WTC11 (cell line): ENCODE data around the gene LDHB. TPM values are rescaled to one million over a fixed set of nuclear protein-coding genes. Genes with fewer than 3 reads are reported as not detected.

Experiments used
- AR ChIP-seq: fragments of 250-450 bp; sonication (Bioruptor Pico); IDR thresholded peaks from 2 replicates; pipeline ENCODE4 v1.9.0; 2021; ENCODE audit warnings: mild to moderate bottlenecking
- CREB1 ChIP-seq: sonication (generic); formaldehyde crosslinking; IDR thresholded peaks from 2 replicates; pipeline ENCODE4 v1.8.0; 2023; ENCODE audit warnings: mild to moderate bottlenecking, missing genetic modification reagents
- ELF4 ChIP-seq: sonication (generic); formaldehyde crosslinking; IDR thresholded peaks from 2 replicates; pipeline ENCODE4 v1.8.1; 2022; ENCODE audit warnings: low read depth, mild to moderate bottlenecking, moderate library complexity, missing genetic modification reagents
- ETV6 ChIP-seq: sonication (generic); formaldehyde crosslinking; IDR thresholded peaks from 2 replicates; pipeline ENCODE4 v1.8.1; 2022; ENCODE audit warnings: mild to moderate bottlenecking, missing genetic modification reagents
- GRHL2 ChIP-seq: fragments of 250-450 bp; sonication (Bioruptor Pico); IDR thresholded peaks from 2 replicates; pipeline ENCODE4 v1.8.0; 2022; ENCODE audit warnings: mild to moderate bottlenecking, moderate library complexity; ENCODE audit not compliant: insufficient replicate concordance, severe bottlenecking
- IRF2 ChIP-seq: sonication (generic); formaldehyde crosslinking; IDR thresholded peaks from 2 replicates; pipeline ENCODE4 v1.8.0; 2022; ENCODE audit warnings: low read depth, missing genetic modification reagents, borderline replicate concordance
- OVOL2 ChIP-seq: fragments of 250-450 bp; sonication (Bioruptor Pico); IDR thresholded peaks from 2 replicates; pipeline ENCODE4 v1.9.0; 2021; ENCODE audit warnings: mild to moderate bottlenecking, borderline replicate concordance
- PRRX2 ChIP-seq: fragments of 250-450 bp; sonication (Bioruptor Pico); IDR thresholded peaks from 2 replicates; pipeline ENCODE4 v1.8.0; 2021; ENCODE audit warnings: mild to moderate bottlenecking
- RELA ChIP-seq: sonication (generic); formaldehyde crosslinking; IDR thresholded peaks from 2 replicates; pipeline ENCODE4 v1.8.1; 2022; ENCODE audit warnings: missing genetic modification reagents, mild to moderate bottlenecking, borderline replicate concordance
- USF2 ChIP-seq: sonication (generic); formaldehyde crosslinking; IDR thresholded peaks from 2 replicates; pipeline ENCODE4 v1.8.1; 2023; ENCODE audit warnings: mild to moderate bottlenecking, missing genetic modification reagents, moderate library complexity
- ZNF423 ChIP-seq: fragments of 250-450 bp; sonication (Bioruptor Pico); IDR thresholded peaks from 2 replicates; pipeline ENCODE4 v2.1.2; 2022; ENCODE audit warnings: mild to moderate bottlenecking, moderate library complexity
- total RNA-seq: library from RNA; stranded (reverse); gene quantifications from 3 replicates; pipeline ENCODE4 v1.2.3, GENCODE V29; 2021
- TF ChIP-seq, protein P1 (sequence below): sonication (generic); formaldehyde crosslinking; IDR thresholded peaks from 2 replicates; pipeline ENCODE4 v1.8.0; 2023; ENCODE audit warnings: missing genetic modification reagents, mild to moderate bottlenecking, borderline replicate concordance
- TF ChIP-seq, protein P2 (sequence below): sonication (generic); formaldehyde crosslinking; IDR thresholded peaks from 2 replicates; pipeline ENCODE4 v1.8.1; 2023; ENCODE audit warnings: mild to moderate bottlenecking, missing genetic modification reagents
- TF ChIP-seq, protein P3 (sequence below): sonication (generic); formaldehyde crosslinking; IDR thresholded peaks from 2 replicates; pipeline ENCODE4 v1.8.1; 2022; ENCODE audit warnings: missing genetic modification reagents, borderline replicate concordance
- TF ChIP-seq, protein P4 (sequence below): sonication (generic); formaldehyde crosslinking; IDR thresholded peaks from 2 replicates; pipeline ENCODE4 v1.8.1; 2023; ENCODE audit warnings: mild to moderate bottlenecking, moderate library complexity, missing genetic modification reagents

LDHB gene
- total RNA-seq, 1 experiment from 2014 or later, result 1,504 TPM

DNA sequence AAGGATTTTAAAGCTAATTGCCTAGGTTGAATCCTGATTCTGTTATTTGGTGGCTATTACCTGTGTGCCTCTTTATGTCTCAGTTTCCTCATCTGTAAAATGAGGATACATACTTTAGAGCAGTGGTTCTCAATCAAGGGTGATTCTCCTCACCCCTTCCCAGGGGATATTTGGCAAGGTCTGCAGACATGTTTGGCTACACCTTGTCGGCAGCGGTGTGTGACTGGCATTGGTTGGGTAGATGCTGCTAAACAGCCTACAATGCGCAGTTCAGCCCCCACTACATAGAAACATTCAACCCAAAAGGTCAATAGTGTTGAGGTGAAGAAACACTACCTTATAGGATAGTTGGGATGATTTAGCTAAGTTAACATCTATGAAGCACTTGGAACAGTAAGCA lies 23.4 kb downstream of the LDHB start (continued):
- TF ChIP-seq ZNF423 (CRISPR knock-in tag) (no peak), RELA (CRISPR knock-in tag) (no peak), CREB1 (CRISPR knock-in tag) (no peak), USF2 (no peak), AR (CRISPR knock-in tag) (0 out of 2 replicates have a peak, but pooled peaks have one; percentile 13), ELF4 (no peak), GRHL2 (CRISPR knock-in tag) (no peak), ETV6 (CRISPR knock-in tag) (no peak), OVOL2 (CRISPR knock-in tag) (no peak), PRRX2 (CRISPR knock-in tag) (peak; percentile 78; the same call in 1 of the 2 replicates), IRF2 (CRISPR knock-in tag) (no peak)
- TF ChIP-seq, protein P1, sequence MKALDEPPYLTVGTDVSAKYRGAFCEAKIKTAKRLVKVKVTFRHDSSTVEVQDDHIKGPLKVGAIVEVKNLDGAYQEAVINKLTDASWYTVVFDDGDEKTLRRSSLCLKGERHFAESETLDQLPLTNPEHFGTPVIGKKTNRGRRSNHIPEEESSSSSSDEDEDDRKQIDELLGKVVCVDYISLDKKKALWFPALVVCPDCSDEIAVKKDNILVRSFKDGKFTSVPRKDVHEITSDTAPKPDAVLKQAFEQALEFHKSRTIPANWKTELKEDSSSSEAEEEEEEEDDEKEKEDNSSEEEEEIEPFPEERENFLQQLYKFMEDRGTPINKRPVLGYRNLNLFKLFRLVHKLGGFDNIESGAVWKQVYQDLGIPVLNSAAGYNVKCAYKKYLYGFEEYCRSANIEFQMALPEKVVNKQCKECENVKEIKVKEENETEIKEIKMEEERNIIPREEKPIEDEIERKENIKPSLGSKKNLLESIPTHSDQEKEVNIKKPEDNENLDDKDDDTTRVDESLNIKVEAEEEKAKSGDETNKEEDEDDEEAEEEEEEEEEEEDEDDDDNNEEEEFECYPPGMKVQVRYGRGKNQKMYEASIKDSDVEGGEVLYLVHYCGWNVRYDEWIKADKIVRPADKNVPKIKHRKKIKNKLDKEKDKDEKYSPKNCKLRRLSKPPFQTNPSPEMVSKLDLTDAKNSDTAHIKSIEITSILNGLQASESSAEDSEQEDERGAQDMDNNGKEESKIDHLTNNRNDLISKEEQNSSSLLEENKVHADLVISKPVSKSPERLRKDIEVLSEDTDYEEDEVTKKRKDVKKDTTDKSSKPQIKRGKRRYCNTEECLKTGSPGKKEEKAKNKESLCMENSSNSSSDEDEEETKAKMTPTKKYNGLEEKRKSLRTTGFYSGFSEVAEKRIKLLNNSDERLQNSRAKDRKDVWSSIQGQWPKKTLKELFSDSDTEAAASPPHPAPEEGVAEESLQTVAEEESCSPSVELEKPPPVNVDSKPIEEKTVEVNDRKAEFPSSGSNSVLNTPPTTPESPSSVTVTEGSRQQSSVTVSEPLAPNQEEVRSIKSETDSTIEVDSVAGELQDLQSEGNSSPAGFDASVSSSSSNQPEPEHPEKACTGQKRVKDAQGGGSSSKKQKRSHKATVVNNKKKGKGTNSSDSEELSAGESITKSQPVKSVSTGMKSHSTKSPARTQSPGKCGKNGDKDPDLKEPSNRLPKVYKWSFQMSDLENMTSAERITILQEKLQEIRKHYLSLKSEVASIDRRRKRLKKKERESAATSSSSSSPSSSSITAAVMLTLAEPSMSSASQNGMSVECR (CRISPR knock-in tag), result no peak
- TF ChIP-seq, protein P2, sequence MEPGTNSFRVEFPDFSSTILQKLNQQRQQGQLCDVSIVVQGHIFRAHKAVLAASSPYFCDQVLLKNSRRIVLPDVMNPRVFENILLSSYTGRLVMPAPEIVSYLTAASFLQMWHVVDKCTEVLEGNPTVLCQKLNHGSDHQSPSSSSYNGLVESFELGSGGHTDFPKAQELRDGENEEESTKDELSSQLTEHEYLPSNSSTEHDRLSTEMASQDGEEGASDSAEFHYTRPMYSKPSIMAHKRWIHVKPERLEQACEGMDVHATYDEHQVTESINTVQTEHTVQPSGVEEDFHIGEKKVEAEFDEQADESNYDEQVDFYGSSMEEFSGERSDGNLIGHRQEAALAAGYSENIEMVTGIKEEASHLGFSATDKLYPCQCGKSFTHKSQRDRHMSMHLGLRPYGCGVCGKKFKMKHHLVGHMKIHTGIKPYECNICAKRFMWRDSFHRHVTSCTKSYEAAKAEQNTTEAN (CRISPR knock-in tag), result no peak
- TF ChIP-seq, protein P3, sequence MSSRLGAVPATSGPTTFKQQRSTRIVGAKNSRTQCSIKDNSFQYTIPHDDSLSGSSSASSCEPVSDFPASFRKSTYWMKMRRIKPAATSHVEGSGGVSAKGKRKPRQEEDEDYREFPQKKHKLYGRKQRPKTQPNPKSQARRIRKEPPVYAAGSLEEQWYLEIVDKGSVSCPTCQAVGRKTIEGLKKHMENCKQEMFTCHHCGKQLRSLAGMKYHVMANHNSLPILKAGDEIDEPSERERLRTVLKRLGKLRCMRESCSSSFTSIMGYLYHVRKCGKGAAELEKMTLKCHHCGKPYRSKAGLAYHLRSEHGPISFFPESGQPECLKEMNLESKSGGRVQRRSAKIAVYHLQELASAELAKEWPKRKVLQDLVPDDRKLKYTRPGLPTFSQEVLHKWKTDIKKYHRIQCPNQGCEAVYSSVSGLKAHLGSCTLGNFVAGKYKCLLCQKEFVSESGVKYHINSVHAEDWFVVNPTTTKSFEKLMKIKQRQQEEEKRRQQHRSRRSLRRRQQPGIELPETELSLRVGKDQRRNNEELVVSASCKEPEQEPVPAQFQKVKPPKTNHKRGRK (CRISPR knock-in tag), result no peak
- TF ChIP-seq, protein P4, sequence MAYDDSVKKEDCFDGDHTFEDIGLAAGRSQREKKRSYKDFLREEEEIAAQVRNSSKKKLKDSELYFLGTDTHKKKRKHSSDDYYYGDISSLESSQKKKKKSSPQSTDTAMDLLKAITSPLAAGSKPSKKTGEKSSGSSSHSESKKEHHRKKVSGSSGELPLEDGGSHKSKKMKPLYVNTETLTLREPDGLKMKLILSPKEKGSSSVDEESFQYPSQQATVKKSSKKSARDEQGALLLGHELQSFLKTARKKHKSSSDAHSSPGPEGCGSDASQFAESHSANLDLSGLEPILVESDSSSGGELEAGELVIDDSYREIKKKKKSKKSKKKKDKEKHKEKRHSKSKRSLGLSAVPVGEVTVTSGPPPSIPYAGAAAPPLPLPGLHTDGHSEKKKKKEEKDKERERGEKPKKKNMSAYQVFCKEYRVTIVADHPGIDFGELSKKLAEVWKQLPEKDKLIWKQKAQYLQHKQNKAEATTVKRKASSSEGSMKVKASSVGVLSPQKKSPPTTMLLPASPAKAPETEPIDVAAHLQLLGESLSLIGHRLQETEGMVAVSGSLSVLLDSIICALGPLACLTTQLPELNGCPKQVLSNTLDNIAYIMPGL (CRISPR knock-in tag), result no peak
